Gastrocnemius medialis (tissue), 4 donors: ENCODE data around the gene MCFD2.

Experiments
- POLR2A ChIP-seq, 2 donors: fragments of 450-650 bp; IDR thresholded peaks; one replicate each; pipeline ENCODE4 v1.6.1; 2017; ENCODE audit warnings: antibody characterized with exemption in 2 of 2, mild to moderate bottlenecking in 2 of 2, moderate library complexity in 2 of 2
- TF ChIP-seq, protein P1 (sequence below), 5 experiments: fragments of 450-650 bp in 3 of 5; fragments of 200-600 bp in 2 of 5; sonication (generic) in 2 of 5; IDR thresholded peaks in 4 of 5; conservative IDR thresholded peaks in 1 of 5; 1 replicate in 4 of 5; 2 replicates in 1 of 5; pipeline ENCODE4 v1.5.1; 2016 to 2019; ENCODE audit warnings: antibody characterized with exemption in 5 of 5, mild to moderate bottlenecking in 3 of 5, moderate library complexity in 3 of 5

DNA sequence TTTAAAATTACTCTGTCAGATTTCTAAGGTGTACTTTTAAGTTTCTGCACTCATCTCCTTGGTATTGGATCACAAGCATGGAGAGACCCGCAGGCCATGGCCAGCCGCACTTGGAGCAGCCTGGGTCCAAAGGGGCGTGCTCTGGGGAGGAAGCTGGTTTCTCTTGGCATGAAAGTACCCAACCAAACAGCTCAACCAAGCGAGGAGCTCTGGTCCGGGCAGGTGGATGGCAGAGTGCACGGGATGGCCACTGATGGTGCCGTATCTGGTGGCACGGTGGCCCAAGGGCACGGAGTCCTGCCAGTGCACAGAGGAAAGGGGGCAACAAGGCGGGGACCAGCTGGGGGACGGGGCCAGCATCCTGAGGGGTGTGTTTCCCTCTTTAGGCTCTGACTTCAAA, 32.2 kb upstream of the MCFD2 start:
- TF ChIP-seq, protein P1, sequence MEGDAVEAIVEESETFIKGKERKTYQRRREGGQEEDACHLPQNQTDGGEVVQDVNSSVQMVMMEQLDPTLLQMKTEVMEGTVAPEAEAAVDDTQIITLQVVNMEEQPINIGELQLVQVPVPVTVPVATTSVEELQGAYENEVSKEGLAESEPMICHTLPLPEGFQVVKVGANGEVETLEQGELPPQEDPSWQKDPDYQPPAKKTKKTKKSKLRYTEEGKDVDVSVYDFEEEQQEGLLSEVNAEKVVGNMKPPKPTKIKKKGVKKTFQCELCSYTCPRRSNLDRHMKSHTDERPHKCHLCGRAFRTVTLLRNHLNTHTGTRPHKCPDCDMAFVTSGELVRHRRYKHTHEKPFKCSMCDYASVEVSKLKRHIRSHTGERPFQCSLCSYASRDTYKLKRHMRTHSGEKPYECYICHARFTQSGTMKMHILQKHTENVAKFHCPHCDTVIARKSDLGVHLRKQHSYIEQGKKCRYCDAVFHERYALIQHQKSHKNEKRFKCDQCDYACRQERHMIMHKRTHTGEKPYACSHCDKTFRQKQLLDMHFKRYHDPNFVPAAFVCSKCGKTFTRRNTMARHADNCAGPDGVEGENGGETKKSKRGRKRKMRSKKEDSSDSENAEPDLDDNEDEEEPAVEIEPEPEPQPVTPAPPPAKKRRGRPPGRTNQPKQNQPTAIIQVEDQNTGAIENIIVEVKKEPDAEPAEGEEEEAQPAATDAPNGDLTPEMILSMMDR (IDR thresholded peaks at IDR 0.05 in 4 of 5, conservative IDR thresholded peaks at IDR 0.05 in 1 of 5) = no peak
- no peak for TF ChIP-seq POLR2A (IDR thresholded peaks at IDR 0.05)
